Activated CD4-positive, alpha-beta T cell treated with anti-CD3 and anti-CD28 coated beads for 4 hours (primary cell): Measurements from ENCODE around the gene FZD7.

Source experiments
- DNase-seq, 2 donors: peaks; one replicate each; pipeline ENCODE4 v3.0.0-alpha.2; 2020

Gene FZD7

DNA sequence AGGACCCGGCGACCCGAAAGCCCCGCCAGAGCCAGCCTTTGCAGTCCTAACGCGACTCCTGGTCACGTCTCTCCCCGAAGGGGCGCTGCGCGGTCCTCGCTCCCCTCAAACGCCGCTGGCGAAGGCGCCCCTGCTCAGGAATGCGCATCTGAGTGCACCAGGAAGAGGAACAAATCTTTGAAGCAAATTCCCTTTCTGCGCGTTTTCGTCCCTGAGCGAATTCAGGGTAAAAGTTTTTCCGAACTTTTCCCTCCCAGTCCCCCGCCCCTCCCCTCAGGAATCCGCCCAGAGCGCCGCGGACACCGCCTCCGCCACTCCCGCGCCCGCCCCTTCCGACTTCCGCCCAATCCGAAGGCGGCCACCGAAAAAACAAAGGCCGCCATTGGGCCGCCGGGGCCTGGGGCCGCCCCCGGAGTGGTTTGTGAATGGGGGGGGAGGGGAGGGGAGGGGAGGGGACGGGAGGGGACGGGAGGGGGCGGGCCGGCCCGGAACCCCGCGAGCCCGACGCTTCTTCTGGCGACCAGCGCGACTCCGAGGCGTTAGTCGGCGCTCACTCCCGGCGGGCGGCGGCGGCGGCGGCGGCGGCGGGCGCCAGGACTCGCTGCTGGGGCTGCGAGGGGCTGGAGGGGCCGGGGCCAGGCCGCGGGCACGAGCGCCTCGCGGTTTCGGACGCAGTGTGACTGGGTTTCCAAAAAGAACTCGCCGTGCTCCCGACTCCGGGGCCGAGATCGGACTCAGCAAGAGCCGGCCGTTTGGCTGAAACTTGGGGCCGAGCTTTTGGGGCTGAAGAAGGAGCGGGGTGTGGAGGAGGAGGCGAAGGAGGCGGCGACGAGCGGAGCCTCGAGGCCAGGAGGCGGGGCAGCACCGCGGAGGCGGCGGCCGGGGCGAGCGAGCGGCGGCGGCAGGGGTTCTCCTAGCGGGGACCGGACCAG is at the start of gene FZD7:
TSS of gene FZD7 (plus strand) at position 539 of the 932 bp plus-strand sequence. CDS start 793 bp downstream, outside the sequence.
- peak; percentile 80 to 83 for DNase-seq

DNA sequence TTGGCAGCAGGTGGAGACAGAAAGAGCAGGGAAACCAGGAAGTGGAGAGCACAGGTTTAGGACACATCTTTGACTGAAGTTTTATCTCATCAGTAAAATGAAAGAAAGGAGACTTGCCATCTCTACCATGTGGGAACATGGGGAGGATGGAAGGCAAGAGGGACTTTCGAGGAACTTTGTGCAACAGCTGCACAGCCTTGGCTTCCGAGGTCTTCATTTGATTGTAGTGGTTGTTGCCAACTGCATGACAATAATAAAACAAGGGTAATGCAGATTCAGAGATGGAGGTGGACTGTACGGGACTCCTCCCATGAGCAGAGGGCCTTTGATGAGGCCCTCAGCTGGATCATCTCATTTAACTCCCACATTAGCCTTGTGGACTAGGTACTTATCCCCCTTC is 49.3 kb upstream of the FZD7 start:
- DNase-seq, result no peak

DNA sequence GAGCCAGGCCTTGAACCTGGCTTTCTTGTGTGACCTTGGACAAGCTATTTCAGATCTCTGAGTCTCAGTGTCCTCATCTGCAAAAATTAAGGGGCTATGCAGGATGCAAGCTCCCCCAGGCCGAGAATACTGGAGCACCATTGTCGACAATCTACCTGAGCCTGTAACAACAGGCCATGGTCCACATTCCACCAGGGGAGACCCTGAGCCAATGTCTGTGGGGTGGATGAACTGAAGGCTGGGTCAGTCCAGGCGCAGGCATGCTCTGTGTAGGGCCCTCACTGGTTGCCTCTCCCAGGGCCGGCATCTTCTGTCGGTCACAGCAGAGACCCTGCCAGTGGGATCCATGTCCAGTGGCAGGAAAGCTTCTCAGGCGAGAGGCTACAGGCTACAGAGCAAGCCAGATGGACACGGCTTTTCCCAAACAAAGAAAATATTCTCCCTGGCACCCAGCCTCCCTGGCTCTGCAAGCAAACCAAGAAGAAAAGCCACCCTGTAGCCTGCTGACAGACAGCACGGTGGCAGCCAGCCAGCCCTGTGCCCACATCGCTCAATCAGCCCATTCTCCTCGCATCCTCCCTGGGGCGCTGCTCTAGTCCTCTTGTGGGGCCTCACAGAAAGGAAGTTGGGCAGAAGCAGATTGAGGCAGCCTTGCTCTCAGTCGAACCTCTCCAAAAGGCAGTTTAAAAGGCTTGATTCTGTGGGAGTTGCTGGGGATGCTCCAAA is 48.7 kb upstream of the FZD7 start:
- no peak for DNase-seq

DNA sequence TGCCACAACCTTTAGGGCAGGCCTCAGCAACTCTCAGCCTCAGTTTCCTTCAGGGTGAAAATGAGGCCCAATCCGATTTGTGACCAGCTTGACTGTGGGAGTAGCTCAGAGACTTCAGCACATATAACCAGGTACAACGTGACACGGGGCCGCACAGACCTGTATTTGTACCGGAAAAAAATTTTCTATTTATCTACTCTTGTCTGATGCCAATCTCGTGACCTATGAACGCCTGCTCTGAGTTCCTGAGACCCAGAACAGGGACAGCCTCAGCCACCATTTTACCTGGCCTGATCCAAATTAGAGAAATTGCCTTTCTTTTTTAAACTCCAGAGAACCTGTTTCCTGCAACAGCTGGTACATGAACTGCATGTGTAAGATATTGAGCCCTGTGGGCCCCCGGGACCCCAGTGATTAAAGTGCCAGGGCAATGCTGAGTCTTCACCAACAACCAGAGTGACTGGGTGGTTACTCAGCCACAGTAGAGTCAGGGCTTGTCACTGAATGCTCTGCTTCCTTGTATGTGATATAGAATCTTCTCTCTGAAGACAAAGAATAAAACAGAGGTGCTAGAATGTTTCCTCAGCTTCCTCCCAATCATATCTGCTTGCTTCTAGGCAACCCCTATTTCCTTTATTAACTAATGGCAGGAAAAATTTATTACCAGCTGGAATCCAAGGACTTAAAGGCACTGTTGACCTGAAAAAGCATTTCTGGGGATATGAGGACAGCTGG is 47.8 kb upstream of the FZD7 start:
- DNase-seq, result no peak

DNA sequence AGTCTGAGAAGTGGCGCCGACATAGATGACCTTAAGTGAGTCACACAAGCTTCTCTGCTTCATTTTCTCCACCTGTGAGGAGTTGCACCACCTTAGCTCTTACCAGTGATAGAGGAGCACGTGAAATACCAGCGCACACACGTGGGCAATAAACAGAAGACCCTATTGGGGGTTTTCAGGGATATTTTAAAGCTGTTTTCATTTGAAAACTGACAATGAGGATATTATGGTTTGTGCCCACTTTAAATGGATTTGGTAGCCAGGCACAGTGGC is 47.3 kb upstream of the FZD7 start:
- DNase-seq, result no peak

DNA sequence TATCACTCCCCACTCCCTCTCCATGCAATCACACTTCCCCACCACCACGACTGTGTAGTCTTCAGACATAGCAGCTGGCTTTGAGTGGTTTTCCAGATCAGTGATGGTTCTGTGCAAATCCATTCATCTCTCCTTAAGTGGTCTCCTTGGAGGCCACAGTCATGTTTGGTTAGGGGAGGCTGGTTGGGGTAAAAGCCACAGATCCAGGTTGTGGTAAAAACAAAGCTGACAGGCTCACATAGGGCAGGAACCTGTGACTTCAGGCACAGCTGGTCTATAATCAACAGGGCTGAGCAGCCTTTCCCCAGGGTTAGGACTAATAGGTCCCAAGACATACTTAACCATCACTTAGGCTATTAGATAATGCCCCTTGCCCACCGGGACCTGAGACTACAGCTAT is 46.2 kb upstream of the FZD7 start:
- DNase-seq, result no peak

DNA sequence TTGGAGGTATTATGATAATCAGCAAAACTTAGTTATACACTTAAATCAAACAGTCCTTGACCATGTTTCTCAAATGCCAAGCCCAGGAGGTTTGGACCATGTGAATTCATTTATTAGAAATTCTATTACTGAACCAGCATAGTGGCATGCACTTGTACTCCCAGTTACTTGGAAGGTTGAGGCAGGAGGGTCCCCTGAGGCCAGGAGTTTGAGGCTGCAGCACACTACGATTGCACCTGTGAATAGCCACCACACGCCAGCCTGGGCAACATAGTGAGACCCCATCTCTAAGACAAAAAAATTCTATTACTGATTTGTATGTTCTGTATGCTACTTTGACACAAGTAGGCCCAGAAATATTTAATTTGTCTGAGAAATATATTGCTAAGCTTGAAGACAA is 43.6 kb upstream of the FZD7 start:
- no peak for DNase-seq

DNA sequence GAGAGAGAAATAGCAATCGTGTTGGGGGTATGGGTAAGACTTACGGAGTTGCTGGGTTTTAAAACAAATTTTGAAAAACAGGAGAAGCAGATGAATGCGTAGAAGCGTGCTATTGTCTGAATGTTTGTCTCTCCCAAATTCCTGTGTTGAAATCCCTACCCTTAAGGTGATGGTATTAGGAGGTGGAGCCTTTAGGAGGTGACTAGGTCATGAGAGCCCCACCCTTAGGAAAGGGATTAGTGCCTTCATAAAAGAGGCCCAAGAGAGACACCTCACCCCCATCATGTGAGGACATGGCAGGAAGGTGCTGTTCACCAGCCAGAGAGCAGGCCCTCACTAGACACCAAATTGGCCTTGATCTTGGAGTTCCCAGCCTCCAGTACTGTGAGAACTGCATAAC is 40.7 kb upstream of the FZD7 start:
- DNase-seq, result no peak

DNA sequence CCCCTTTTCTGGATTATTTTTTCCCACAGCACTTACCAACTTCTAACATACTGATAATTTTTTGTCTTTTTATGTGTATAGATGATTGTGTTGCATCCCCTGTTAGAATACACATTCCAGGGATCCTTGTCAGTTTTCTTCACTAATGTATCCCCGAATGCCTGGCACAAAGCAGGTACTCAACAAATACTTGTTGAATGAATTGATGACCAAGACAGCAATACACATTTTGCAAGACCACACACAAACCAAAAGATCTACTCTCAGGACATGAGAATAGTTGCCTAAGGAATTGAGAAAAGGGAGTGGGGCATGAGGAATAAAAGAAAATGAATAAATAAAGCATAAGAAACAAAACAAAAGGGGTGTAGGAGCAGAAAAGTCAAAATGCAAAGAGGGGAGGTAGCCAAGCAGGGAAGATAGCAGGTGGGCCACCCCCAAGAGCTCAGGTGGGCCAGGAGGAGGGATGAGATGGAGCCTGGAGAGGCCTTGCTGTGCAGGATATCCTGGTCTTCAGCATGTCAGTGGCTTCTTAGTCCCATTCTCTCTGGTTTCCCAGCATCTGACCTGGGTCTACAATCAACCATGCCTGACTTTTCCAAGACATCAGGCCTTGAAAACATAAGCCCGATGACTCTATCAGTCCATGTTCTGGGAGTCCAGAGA is 38.5 kb upstream of the FZD7 start:
- DNase-seq, result no peak

DNA sequence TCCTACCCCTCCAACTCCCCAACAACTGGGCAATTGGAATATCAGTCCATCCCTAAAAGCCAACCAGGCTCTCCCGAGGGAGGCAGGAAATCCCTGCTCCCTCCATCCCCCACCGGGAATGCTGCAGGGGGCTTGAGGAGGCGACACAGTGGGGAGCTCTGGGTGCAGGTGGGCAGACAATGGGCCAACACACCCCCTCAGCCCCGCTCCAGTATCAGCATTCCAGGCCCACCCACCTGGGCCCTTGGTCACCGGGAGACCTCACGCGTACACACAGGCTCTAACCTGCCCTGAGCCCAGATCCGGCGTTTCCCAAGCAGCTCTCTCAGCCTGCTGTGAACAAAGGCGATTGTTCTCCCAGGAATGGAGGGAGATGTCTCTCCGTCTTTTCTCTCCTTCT is 37.6 kb upstream of the FZD7 start:
- no peak for DNase-seq

DNA sequence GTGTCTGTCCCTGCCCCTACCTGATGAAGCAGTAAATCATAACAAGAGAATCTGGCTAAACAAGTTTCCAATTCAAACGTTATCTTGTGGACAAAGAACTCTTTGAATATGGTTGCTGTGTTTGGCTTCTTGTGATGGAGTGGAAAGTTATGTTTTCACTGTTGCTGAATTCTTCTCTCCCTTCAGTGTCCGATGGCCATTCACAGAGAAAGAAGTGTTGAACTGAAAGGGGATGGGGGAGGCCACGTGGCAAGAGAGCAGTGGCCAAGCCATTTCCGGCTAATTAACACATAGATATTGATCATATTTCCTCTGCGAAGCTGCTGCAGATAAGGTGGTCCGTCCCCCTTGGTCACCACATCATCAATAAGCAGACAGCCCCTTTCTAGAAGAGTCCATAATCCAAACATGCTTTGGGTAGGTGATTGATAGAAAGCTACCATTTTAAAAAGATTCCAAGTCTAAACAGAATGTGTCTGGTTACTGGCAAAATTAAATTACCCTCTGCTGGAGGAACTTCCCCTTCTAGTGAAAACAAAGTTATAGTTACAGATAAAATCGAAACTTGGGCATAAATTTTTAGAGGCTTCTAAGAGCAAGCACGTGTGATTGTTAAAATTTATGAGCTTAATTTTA is 36.9 kb upstream of the FZD7 start:
- no peak for DNase-seq

DNA sequence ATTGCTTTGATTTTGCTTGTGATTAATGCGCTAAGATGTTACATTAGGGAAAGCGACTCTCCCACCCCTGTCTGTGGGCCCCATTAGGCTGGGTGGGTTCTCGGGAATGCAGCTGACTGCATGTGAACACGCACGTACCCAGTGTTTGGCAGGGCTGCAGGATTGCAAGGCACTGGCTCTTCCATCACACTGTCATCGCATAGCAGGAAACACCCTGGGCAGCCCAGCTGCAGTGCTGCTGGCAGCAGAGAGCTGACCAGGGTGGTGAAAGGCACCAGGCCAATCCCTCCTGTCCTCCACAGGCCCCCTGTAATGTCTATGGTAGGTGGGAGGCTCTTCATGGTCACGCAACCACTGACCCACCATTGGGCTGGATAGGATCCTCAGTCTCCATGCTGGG is 34.4 kb upstream of the FZD7 start:
- no peak for DNase-seq

DNA sequence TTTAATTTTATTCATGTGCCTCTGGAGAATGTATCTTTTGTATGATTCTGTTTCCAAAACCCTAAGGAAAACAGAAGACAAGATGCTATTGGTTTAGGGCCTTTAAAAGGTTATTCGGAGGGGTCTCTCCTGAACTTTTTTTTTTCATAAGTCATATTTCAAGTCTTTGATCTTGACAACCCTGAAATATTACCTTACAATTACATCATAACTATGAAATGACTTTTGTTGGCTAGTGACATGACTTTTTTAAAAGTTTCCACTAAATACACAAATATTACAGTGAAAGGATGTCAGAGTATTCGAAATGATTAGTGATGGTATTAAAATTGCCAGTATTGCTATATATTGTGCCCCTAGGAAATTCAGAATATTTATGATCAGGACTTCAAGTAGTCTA is 31.8 kb upstream of the FZD7 start:
- no peak for DNase-seq

DNA sequence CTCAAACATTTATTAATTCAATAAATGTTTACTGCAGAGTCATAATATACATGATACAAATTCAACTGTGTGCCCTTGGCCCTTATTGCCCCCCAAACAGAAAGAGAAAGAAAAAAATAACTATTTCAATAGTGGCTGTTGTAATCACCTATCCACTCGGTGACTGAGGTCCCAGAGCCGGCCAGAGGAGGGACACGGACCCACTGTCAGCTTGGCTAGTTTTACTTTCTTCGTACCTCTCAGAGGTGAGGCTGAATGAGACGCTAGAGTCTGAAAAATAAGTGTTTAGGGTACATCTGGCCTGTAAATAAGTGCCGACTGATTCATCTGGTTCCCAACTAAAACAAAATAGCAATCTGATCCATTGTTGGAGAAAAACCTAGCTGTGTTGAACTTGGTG is 31.3 kb upstream of the FZD7 start:
- DNase-seq, result no peak

DNA sequence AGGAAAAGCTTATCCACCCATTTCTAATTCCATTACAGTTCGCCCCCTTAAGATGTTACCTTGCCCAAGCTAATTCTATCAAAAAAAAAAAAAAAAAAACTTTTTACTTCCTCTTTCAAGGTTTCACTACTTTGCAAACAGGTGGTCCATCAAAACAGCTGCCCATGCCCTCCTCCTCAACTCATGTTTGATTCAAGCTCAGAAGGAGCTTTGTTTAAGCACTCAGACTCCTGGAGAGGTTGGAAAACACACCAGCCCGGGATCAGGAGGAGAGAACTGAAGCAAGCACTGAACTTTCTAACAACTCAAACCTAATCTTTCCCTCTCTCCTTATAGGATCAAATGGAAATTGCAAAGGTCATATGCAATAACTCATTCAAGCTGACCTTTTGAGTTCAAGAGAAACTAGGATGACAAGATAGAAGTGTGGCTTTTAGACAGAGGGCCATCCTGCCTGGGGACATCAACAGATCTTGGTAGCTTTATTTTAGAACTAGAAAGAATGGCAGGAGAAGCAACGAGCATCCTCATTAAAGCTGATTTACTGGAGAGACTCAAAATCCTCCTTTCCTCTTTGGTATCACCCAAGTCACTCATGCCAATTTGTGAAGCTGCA is 28.3 kb upstream of the FZD7 start:
- DNase-seq, result no peak

DNA sequence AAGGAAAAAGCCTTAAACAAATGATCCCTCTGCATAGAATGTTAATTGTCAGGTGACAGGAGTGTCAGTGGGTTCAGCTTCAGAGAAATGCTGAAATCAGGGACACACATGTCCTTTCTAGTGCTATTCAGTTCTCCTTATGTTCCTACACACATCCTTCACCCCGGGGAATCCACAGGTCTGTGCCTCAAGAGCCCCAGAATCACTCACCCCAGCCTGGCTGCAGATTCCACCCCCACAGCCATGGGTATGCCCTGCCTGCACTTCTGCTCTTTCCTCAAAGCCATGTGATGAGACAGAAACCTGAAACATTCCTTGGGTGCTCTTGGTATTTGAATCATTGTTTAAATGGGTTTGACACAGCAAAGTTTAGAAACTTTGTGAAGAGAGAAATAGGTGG is 27.4 kb upstream of the FZD7 start:
- DNase-seq, result no peak

DNA sequence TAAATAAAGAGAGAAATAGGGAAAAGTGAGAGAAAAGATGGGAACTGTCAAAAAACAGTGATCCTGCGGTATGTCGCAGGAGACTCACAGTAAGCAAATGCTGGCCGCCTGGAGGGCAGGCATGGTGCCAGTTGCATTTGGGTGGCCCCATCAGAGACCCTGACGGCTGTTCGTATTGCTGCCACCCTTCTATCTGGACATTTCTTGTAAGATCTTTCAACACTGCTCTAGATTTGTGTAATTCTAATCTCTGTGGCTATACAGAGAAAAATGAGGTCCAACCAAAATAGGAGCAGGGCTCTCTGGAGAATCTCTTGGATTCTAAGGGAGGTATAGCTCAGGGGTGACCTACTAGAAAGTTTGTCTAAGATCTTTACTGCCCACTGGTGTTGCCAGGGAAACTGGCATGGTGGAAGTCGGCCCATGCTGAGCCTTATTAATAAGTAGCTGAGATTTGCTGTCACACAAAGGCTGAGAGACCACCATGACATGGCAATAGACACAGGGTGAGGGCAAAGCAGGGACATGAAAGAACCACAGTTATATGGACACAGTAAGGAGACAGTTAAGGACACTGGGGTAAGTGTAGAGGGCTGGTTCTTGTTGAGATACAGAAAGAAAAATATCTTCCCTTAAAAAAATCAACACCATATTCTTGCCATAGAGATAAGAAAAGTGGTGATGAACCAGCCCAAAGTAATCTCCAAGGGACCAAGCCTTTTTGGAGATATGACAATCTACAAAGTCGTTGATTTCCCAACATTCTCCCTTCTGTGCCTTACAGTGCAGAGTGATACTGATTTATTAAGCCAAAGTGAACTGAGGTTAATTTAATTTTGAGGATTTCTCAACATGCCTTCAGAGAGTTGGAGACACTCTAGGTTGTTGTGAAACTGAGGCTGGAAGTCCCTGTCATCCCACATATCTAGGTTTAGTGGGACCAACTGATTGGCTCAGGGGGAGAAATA is 26.4 kb upstream of the FZD7 start:
- DNase-seq, result no peak

DNA sequence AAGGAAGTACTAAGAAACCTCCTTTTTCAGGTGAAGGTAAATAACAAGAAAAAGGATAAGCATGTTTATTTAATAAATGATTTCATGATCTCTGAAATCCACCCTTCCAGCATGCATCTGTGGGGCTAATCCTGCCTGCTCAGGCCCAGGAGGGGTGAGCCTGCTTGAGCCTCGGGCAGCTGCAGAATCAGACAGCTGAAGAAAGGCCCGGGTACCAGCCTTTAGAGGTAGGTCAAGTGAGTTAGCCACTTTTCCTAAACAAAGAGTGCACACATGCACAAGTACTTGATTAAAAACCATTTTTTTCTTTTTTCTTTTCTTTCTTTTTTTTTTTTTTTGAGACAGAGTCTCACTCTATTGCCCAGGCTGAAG is 25.7 kb upstream of the FZD7 start:
- no peak for DNase-seq

DNA sequence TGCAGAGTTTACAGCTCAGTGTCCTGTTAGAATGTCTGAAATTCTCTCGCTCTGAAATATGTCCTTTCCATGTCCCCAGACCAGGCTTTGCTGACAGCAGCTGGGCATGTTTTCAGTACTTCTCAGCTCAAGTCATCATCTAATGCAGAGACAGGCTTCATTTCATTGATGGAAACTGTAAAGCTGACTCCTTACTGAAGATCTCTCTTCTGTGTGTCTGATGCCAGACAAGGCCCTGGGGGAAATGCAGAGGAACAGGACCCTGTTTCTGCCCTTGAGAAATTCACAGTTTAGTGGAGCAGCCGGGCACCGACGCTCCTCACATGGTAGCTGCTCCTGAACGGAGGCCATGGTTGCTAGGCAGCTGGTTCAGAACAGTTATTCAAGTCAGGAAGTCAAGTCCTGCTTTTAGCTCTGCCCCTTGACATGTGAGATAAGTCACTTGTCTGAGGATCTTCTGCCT is 24.6 kb upstream of the FZD7 start:
- no peak for DNase-seq

DNA sequence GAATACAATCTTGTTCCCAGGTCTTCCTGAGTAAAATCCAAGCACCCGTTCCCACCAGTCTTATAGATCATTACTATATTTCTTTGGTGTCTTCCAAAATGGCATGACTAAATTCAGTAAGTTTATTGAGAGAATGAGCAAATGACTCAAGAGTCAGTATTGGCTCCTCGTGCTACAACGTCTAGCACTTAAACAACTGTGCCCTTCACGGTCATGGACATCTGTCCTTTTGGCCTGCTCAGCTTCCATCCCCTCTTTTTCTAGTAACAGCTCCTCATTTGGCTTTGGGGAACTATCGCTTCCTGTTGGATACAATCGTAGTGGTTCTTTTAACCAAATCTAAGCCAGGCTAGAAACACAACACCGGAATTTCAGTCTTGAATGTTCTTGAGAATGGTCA is 24.1 kb upstream of the FZD7 start:
- DNase-seq, result no peak

DNA sequence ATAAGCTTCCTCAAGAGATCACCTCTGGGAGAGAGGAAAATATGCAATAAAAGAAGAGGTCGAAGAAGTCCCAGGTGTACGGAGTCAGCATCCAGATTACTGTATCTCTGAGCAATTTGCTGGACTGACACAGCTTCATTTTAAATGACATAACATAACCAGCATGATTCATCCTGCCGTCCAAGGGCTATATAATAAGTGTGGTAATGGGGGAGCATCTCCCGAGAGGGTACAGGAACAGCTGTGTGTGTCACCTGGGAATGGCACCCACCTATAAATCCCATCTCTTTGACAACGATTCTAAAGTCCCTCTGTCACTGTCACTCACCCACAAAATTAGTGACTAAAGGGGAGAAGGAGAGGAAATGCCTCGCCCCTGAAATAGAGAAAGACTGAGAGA is 19.3 kb upstream of the FZD7 start:
- no peak for DNase-seq
